ENCODE results near the gene IPO11.
"Not testable (repeated sequence)": the region's sequence is repeated elsewhere in the genome, so short reads cannot be mapped to it uniquely, and the experiment has no call there.

The IPO11 gene

DNA sequence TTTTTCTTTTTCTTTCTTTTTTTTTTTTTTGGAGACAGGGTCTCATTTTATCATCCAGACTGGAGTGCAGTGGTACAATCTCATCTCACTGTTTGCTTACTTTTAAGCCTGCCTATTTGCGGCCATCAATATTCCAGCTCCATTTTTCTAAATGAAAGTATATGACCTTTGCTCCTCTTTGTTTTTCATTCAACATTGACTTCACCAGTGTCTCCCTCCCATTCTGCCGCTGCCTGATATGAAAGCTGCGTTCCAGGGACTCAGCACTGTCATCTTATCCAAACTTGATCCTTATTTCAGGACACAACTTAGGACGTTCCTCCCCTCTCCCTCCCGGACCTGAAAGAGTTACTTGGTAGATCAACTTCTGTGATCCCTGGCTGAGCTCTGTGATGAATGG is 239.7 kb downstream of the IPO11 start:
- no peak for DNase-seq

DNA sequence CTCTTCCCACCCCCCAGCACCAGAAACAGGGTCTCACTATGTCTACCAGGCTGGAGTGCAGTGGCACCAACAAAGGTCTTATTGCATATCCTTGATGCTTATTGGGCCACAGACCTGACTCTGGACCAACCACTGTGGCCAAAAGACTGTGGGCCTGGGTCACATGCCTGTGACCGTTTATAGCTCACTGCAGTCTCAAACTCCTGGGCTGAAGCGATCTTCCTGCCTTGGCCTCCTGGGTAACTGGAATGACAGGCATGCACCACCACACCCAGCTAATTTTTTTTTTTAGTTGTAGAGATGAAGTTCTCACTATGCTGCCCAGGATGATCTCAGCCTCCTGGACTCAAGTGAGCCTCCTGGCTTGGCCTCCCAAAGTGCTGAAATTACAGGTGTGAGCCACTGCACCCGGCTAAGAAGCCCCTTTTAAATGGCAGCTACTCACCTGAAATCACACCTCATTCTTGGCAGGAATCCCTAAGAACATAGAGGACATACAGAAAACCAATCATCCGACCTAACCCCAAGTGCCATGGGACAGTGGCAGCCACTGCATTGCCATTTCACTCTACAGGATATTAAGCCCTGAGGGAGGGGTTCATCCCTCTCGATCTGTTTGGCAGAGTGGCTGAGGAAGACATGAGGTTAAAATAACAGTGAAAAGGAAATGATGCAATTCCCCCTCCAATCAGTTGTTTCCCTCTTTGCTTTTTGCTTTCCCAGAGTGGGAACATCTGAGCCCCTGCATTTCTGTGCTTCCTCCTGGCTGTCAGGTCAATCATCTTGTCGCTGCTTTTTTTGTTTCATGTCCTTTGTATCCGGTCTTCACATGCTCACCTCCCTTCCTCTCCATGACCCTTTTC is 240.7 kb downstream of the IPO11 start:
- DNase-seq, result no peak

DNA sequence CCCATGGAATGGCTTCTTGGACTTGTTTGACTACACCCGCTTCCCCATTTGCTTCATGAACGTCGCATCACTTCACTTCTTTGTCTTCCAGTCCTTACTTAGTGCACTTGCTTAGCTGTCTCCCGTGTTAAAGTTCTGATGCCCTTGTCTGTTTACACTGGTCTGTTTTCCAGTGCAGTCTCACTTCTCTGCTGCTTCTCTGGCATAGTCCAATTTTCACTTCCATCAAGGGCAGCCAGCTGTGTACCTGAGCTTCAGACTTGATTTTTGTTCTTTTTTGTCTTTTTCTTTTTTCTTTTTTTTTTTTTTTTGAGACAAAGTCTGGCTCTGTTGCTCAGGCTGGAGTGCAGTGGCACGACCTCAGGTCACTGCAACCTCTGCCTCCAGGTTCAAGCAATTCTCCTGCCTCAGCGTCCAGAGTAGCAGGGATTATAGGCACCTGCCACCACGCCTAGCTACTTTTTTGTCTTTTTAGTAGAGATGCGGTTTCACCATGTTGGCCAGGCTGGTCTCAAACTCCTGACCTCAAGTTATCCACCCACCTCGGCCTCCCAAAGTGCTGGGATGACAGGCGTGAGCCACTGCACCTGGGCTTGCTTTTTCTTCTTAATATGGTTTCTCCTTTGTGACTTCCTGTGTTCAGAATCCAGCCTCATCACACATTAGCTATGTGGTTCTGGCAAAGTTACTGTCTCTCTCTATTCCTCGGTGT is 241.5 kb downstream of the IPO11 start:
- no peak for DNase-seq

DNA sequence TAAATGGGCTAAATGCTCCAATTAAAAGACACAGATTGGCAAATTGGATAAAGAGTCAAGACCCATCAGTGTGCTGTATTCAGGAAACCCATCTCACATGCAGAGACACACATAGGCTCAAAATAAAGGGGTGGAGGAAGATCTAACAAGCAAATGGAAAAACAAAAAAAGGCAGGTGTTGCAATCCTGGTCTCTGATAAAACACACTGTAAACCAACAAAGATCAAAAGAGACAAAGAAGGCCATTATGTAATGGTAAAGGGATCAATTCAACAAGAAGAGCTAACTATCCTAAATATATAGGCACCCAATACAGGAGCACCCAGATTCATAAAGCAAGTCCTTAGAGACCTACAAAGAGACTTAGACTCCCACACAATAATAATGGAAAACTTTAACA is 245.2 kb downstream of the IPO11 start:
- DNase-seq, result not testable (repeated sequence)

DNA sequence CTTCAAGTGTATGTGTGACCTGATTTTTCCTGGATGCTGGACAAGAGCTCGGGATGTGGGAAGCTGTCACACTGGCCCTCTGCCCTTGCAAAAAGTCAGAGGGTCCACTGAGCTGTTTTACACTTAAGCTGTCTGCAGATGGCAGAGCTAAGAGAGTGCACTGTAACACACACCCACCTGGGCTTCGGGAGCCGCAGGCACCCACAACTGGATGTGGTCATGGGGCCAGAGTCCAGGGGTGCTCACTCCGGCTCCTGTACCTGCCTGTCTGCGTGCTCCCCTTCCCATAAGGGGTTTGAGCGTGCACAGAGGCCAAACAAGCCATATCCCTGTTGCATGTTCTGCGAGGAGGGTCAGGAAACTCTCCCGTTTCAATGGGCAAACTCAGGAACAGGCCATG is 248.6 kb downstream of the IPO11 start:
- no peak for DNase-seq

DNA sequence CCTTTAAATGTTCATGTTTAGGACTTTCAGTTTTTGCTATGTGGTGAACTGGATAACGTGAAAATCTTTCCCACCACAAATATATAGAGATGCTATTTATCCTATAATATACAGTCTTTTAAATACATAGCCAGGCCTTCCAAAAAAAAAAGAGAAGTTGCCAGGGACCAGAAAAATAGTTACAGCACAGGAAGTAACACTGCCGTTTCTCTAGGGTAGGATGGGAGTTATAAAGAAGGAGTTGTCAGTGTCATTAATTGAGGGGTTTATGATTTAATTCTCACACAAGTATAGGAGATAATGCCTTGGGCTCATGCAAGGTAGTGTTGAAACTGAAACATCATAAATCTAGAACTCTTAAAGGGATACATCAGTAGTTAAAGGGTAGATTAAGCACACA is 250.0 kb downstream of the IPO11 start:
- DNase-seq, result no peak

DNA sequence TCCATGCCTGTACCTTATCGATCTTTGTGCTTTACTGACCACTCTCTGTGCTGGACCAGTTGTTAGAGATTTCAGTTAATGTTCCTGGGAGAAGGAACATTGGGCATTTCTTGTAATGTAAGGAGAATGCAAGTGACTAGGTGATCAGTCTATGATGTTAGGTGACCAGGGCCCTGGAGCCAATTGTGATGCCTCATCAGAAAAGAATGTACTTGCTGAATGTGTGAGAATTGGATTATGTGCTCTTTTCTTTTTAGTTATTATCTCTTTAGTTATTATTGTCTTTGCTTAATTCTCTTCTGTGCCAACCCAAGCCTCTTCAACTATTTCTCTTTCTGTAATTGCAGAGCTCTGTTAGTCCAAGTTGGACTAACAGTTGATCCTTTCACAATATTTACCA is 258.9 kb downstream of the IPO11 start:
- DNase-seq, result no peak

DNA sequence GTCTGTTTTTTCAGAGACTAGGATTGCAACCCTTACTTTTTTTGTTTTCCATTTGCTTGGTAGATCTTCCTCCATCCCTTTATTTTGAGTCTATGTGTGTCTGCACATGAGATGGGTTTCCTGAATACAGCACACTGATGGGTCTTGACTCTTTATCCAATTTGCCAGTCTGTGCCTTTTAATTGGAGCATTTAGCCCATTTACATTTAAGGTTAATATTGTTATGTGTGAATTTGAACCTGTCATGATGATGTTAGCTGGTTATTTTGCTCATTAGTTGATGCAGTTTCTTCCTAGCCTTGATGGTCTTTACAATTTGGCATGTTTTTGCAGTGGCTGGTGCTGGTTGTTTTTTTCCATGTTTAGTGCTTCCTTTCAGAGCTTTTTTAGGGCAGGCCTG is 264.0 kb downstream of the IPO11 start:
- DNase-seq, result not testable (repeated sequence)

All from NK-92 treated with Interleukin-12 subunit alpha and Interleukin-12 subunit beta, amount 100 ng/mL, for 24 hours (cell line).